ENCODE data around the gene NTHL1. TPM values are rescaled to one million over a fixed set of nuclear protein-coding genes. Genes with fewer than 3 reads are reported as not detected.

NTHL1 gene
- total RNA-seq, 1 experiment from 2014 or later, result 28.2 TPM

DNA sequence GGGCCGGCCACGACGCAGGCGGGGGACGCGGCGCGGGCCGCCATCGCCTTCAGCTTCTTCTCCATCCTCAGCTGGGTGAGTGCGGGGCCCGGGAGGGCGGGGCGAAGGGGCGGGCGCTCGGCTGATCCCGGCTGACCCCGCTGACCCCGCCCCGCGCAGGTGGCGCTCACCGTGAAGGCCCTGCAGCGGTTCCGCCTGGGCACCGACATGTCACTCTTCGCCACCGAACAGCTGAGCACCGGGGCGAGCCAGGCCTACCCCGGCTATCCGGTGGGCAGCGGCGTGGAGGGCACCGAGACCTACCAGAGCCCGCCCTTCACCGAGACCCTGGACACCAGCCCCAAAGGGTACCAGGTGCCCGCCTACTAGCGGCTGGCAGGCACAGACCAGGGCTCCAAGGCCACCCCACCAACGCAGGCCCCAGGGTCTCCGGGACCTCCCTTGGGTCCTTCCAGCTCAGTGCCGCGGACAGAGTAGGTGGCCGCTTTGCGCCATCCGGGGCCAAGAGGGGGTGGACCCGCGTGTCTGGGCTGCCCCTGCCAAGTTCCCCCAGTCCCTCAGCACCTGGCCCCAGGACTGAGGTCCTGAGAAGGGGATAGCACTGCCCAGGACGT, 54.8 kb downstream of the NTHL1 start:
- DNase-seq (ENCODE audit: low spot score), result no peak

- no peak for DNase-seq (ENCODE audit: low spot score)
These were observed 55.5 kb downstream of the NTHL1 start for GRCh38 chr16:1991948-1992703.

GRCh38 chr16:1991588-1991947, 56.1 kb downstream of the NTHL1 start:
- no peak for DNase-seq (ENCODE audit: low spot score)

DNA sequence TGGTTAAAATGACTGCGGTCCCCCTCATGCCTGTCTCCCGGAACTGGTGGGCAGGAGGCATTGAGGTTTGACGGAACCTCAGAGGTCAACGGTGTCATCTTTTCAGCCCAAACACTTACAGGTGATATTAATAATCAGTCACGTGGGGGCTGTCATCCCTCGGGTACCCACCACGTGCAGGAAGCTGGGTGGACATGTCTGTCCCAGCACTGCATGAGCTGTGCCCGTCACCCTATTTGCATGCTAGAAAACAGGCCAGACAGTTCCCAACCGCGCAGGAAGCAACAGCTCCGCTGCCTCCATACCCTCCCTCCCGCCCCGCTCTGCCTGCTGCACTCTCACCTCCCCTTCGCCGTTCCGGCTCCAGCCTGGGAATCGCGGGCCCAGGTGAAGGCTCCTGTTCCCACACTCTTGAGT, 56.5 kb downstream of the NTHL1 start:
- DNase-seq (ENCODE audit: low spot score), result no peak

DNA sequence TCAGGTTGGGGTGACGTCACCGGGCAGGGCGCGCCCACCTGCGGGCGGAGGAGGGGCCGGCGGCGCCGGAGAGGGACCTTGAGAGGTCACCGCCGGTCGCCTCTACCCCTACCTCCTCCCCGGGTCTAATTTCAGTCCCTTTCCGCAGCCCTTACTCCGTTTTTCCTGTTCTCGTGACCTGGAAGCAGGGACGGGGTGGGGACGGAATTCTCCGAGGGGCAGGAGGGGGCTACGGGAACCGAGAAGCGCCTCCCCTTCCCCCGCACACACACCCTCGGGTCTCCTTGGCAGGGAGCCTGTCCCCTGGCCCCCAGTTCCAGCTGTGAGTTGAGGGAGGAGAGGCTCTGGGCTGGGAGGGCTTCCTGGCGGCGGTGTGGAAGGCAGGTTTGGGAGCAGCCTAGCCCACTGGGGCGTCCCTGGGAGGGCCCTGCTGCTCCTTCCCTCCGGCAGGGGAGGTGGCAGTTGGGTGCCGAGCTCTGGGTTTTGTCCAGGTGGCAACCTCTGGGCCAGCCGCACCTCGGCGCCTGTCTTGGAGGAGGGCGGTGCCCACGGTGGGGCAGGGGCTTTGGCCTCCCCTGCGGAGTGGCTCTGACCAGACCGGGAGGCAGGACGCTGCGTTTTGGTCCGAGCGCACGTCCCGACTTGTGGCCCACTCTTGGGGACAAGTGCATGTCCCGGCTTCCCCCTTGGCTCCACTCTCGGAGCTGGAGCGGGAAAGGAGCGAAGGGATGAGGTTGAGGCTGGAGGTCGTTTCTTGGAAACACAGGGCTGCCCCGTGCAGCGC, 57.1 kb downstream of the NTHL1 start:
- no peak for DNase-seq (ENCODE audit: low spot score)

DNA sequence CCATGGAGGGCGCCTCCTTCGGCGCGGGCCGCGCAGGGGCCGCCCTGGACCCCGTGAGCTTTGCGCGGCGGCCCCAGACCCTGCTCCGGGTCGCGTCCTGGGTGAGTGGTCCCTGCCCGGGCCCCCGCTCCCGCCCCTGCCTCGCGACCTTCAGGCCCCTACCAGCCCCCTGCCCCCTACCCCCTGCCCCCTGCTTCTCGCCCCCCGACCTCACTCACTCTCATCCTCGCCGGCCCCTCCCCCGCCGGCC, 57.6 kb downstream of the NTHL1 start:
- no peak for DNase-seq (ENCODE audit: low spot score)

Other genes with a start within 250 kb of the NTHL1 start
- gene HAGH, start 221.0 kb downstream of the NTHL1 start, total RNA-seq (2014; rRNA removed; shearing (Covaris generic)), result 18.4 and 31.3 TPM in 2 replicates
- 23.8 and 27.6 TPM in 2 replicates for gene FAHD1, start 220.6 kb downstream of the NTHL1 start, total RNA-seq (2014; rRNA removed; shearing (Covaris generic))
- gene MEIOB, start 175.7 kb downstream of the NTHL1 start, total RNA-seq (2014; rRNA removed; shearing (Covaris generic)), result 2.8 and 9.0 TPM in 2 replicates
- gene HS3ST6, start 129.4 kb downstream of the NTHL1 start, total RNA-seq (2014; rRNA removed; shearing (Covaris generic)), result not detected in 2 replicates
- gene MSRB1, start 104.6 kb downstream of the NTHL1 start, total RNA-seq (2014; rRNA removed; shearing (Covaris generic)), result 25.3 and 32.7 TPM in 2 replicates
- gene RPL3L, start 93.1 kb downstream of the NTHL1 start, total RNA-seq (2014; rRNA removed; shearing (Covaris generic)), result not detected in 2 replicates
- gene NDUFB10, start 88.3 kb downstream of the NTHL1 start, total RNA-seq (2014; rRNA removed; shearing (Covaris generic)), result 360 and 447 TPM in 2 replicates
- gene RPS2, start 83.0 kb downstream of the NTHL1 start, total RNA-seq (2014; rRNA removed; shearing (Covaris generic)), result 2,920 and 3,088 TPM in 2 replicates
- not detected in 2 replicates for gene RNF151, start 81.0 kb downstream of the NTHL1 start, total RNA-seq (2014; rRNA removed; shearing (Covaris generic))
- 50.8 and 55.9 TPM in 2 replicates for gene TBL3, start 75.8 kb downstream of the NTHL1 start, total RNA-seq (2014; rRNA removed; shearing (Covaris generic))
- gene NOXO1, start 66.4 kb downstream of the NTHL1 start, total RNA-seq (2014; rRNA removed; shearing (Covaris generic)), result not detected in 2 replicates
- 13.4 and 15.1 TPM in 2 replicates for gene GFER, start 63.6 kb downstream of the NTHL1 start, total RNA-seq (2014; rRNA removed; shearing (Covaris generic))
- gene SYNGR3, start 57.9 kb downstream of the NTHL1 start, total RNA-seq (2014; rRNA removed; shearing (Covaris generic)), result 3.4 and 7.7 TPM in 2 replicates
- 5.5 and 10.4 TPM in 2 replicates for gene ZNF598, start 38.0 kb downstream of the NTHL1 start, total RNA-seq (2014; rRNA removed; shearing (Covaris generic))
- gene NPW, start 28.0 kb downstream of the NTHL1 start, total RNA-seq (2014; rRNA removed; shearing (Covaris generic)), result 2.7 TPM in 1 of 2 replicates, not detected in the other
- gene NHERF2, start 20.9 kb downstream of the NTHL1 start, total RNA-seq (2014; rRNA removed; shearing (Covaris generic)), result 33.1 and 33.7 TPM in 2 replicates
- 11.0 and 15.6 TPM in 2 replicates for gene TSC2, start 151 bp upstream of the NTHL1 start, total RNA-seq (2014; rRNA removed; shearing (Covaris generic))
- gene PKD1, start 88.1 kb upstream of the NTHL1 start, total RNA-seq (2014; rRNA removed; shearing (Covaris generic)), result 10.9 and 14.1 TPM in 2 replicates
- 1.9 and 3.2 TPM in 2 replicates for gene RAB26, start 100.8 kb upstream of the NTHL1 start, total RNA-seq (2014; rRNA removed; shearing (Covaris generic))
- gene TRAF7, start 107.9 kb upstream of the NTHL1 start, total RNA-seq (2014; rRNA removed; shearing (Covaris generic)), result 58.2 and 71.0 TPM in 2 replicates
- gene CASKIN1, start 148.8 kb upstream of the NTHL1 start, total RNA-seq (2014; rRNA removed; shearing (Covaris generic)), result 0.02 TPM in 2 replicates
- 22.1 and 28.4 TPM in 2 replicates for gene MLST8, start 157.6 kb upstream of the NTHL1 start, total RNA-seq (2014; rRNA removed; shearing (Covaris generic))
- gene BRICD5, start 163.0 kb upstream of the NTHL1 start, total RNA-seq (2014; rRNA removed; shearing (Covaris generic)), result 0.06 and 1.0 TPM in 2 replicates
- 20.0 and 24.5 TPM in 2 replicates for gene PGP, start 167.0 kb upstream of the NTHL1 start, total RNA-seq (2014; rRNA removed; shearing (Covaris generic))
- gene E4F1, start 175.8 kb upstream of the NTHL1 start, total RNA-seq (2014; rRNA removed; shearing (Covaris generic)), result 8.0 and 9.5 TPM in 2 replicates
- 0.10 TPM in 1 of 2 replicates, not detected in the other for gene DNASE1L2, start 188.6 kb upstream of the NTHL1 start, total RNA-seq (2014; rRNA removed; shearing (Covaris generic))
- gene ECI1, start 203.8 kb upstream of the NTHL1 start, total RNA-seq (2014; rRNA removed; shearing (Covaris generic)), result 37.6 and 48.8 TPM in 2 replicates
- gene RNPS1, start 220.3 kb upstream of the NTHL1 start, total RNA-seq (2014; rRNA removed; shearing (Covaris generic)), result 144 and 152 TPM in 2 replicates